Peyer's patch (tissue), 4 donors: ENCODE measurements around the gene PLEKHG5. TPM values are rescaled to one million over a fixed set of nuclear protein-coding genes. Genes with fewer than 3 reads are reported as not detected.

Experiments
- DNase-seq, 3 donors: peaks; one replicate each; pipeline ENCODE4 v3.0.0-alpha.2; 2017 to 2019
- H3K27ac ChIP-seq, 4 donors: fragments of 200-600 bp; sonication (generic); one replicate each; pipeline ENCODE4 v1.5.1; 2016 to 2019
- H3K27me3 ChIP-seq, 2 donors: fragments of 200-600 bp; sonication (generic); one replicate each; pipeline ENCODE4 v1.5.1; 2019
- H3K36me3 ChIP-seq, 3 donors: fragments of 200-600 bp; sonication (generic); one replicate each; pipeline ENCODE4 v1.5.1; 2016 to 2019
- H3K4me1 ChIP-seq, 4 donors: fragments of 200-600 bp; sonication (generic); one replicate each; pipeline ENCODE4 v1.5.1; 2016 to 2019
- H3K4me3 ChIP-seq, 4 donors: fragments of 200-600 bp; sonication (generic); 1 replicate in 3 of 4; 2 replicates in 1 of 4; pipeline ENCODE4 v1.5.1; 2016 to 2019; ENCODE audit warnings: mild to moderate bottlenecking in 1 of 4
- H3K9me3 ChIP-seq, 4 donors: fragments of 200-600 bp; sonication (generic); one replicate each; pipeline ENCODE4 v1.5.1; 2016 to 2019; ENCODE audit warnings: mild to moderate bottlenecking in 1 of 4
- POLR2A ChIP-seq, 2 donors: fragments of 450-650 bp; IDR thresholded peaks; one replicate each; pipeline ENCODE4 v1.5.1; 2017; ENCODE audit warnings: antibody characterized with exemption in 2 of 2, mild to moderate bottlenecking in 2 of 2, moderate library complexity in 2 of 2
- total RNA-seq, 4 donors: library from RNA; depleted of rRNA; stranded (reverse); fragments of >200 nt; gene quantifications; one replicate each; pipeline ENCODE4 v1.1.0, GENCODE V29; 2016
- TF ChIP-seq, protein P1 (sequence below), 6 experiments: fragments of 450-650 bp in 4 of 6; fragments of 200-600 bp in 2 of 6; sonication (generic) in 1 of 6; IDR thresholded peaks; one replicate each; pipeline ENCODE4 v1.5.1; 2017 to 2019; ENCODE audit warnings: antibody characterized with exemption in 6 of 6, mild to moderate bottlenecking in 3 of 6, moderate library complexity in 1 of 6

The PLEKHG5 gene
- total RNA-seq, 4 donors from 2014 or later: 17.7 to 56.9 (median 45.4) TPM

GRCh38 chr1:6497867-6498575, 6.6 kb upstream of the PLEKHG5 start:
- Histone ChIP-seq H3K36me3 (no peaks in the 10 kb centered on the region), H3K4me1 (peaks cover 0 to 14% (median 4%) of the 10 kb centered on the region in 4 donors), H3K27ac (no peak overlapping the region), H3K4me3 (peak overlapping the region; percentile 36 to 65 (median 60)), H3K9me3 (no peaks in the 10 kb centered on the region), H3K27me3 (no peaks in the 10 kb centered on the region)
- DNase-seq: no peak
- TF ChIP-seq POLR2A (IDR thresholded peaks at IDR 0.05): no peak
- TF ChIP-seq, protein P1, sequence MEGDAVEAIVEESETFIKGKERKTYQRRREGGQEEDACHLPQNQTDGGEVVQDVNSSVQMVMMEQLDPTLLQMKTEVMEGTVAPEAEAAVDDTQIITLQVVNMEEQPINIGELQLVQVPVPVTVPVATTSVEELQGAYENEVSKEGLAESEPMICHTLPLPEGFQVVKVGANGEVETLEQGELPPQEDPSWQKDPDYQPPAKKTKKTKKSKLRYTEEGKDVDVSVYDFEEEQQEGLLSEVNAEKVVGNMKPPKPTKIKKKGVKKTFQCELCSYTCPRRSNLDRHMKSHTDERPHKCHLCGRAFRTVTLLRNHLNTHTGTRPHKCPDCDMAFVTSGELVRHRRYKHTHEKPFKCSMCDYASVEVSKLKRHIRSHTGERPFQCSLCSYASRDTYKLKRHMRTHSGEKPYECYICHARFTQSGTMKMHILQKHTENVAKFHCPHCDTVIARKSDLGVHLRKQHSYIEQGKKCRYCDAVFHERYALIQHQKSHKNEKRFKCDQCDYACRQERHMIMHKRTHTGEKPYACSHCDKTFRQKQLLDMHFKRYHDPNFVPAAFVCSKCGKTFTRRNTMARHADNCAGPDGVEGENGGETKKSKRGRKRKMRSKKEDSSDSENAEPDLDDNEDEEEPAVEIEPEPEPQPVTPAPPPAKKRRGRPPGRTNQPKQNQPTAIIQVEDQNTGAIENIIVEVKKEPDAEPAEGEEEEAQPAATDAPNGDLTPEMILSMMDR (IDR thresholded peaks at IDR 0.05): no peak

DNA sequence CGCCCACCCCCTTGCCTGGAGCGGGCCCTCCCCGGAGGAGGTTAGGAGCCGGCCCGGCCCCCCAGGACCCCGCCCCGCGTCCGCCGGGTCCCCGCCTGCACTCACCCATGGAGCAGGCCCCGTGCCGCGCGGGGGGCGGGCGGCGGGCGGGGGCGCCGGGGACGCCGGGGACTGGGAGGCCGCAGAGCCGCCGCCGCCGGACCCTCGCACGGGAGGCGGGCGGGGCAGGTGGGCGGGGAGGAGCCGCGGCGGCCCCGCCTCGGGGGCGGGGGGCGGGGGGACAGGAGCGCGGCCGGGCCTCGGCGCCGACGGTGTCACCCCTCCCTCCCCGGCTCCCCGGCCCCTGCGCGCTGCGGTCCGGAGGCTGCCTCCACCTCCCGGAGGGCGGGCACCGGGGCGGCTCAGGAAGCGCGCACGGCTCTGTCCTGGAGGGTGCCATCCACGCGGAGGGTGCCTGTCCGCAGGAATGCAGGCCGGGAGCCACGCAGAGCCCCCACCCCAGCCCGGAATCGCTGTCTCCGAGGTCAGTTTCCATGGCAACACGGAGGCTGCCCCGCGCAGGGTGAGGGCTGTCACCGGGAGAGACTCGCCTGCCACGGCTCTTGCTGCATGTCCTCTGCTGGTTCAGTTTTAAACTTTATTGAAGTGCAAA, 5.9 kb upstream of the PLEKHG5 start:
- Histone ChIP-seq H3K27ac (peak overlapping the region in 1 of 4 donors; percentile 25), H3K9me3 (no peaks in the 10 kb centered on the region), H3K4me3 (peak overlapping the region; percentile 36 to 65 (median 60)), H3K4me1 (peaks cover 0 to 14% (median 4%) of the 10 kb centered on the region in 4 donors), H3K36me3 (no peaks in the 10 kb centered on the region), H3K27me3 (no peaks in the 10 kb centered on the region)
- TF ChIP-seq POLR2A (IDR thresholded peaks at IDR 0.05): no peak
- TF ChIP-seq, protein P1 (IDR thresholded peaks at IDR 0.05): no peak
- DNase-seq: peak in 2 of 3 donors; percentile 27 to 60

GRCh38 chr1:6496890-6497214, 5.4 kb upstream of the PLEKHG5 start:
- Histone ChIP-seq H3K4me1 (peaks cover 0 to 15% (median 4%) of the 10 kb centered on the region in 4 donors), H3K4me3 (peak overlapping the region; percentile 36 to 65 (median 60)), H3K36me3 (no peaks in the 10 kb centered on the region), H3K9me3 (no peaks in the 10 kb centered on the region), H3K27ac (peak overlapping the region in 1 of 4 donors; percentile 25), H3K27me3 (no peaks in the 10 kb centered on the region)
- TF ChIP-seq, protein P1 (IDR thresholded peaks at IDR 0.05): no peak
- no peak for TF ChIP-seq POLR2A (IDR thresholded peaks at IDR 0.05)
- no peak for DNase-seq

DNA sequence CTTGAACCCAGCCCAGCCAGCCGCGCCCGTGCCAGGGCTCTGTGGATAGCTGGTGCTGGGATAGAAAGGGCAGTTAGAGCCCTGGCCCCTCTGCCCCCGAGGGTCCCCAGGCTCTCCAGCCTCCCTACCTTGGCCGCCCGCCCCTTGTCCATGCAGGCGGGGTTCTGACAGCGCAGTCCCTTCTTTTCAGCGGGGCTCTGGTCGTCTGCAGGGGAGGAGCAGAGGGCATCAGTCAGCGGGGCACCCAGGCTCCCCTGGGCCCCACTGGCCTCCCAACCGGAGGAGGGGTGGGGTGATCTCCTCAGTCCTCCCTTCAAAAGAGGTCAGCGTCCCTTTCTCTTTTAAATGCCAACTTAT, 4.9 kb upstream of the PLEKHG5 start:
- Histone ChIP-seq H3K27me3 (no peaks in the 10 kb centered on the region), H3K9me3 (no peaks in the 10 kb centered on the region), H3K27ac (no peak overlapping the region), H3K36me3 (no peaks in the 10 kb centered on the region), H3K4me3 (no peak overlapping the region), H3K4me1 (peaks cover 0 to 20% (median 5%) of the 10 kb centered on the region in 4 donors)
- DNase-seq: no peak
- no peak for TF ChIP-seq POLR2A (IDR thresholded peaks at IDR 0.05)
- TF ChIP-seq, protein P1 (IDR thresholded peaks at IDR 0.05): no peak

DNA sequence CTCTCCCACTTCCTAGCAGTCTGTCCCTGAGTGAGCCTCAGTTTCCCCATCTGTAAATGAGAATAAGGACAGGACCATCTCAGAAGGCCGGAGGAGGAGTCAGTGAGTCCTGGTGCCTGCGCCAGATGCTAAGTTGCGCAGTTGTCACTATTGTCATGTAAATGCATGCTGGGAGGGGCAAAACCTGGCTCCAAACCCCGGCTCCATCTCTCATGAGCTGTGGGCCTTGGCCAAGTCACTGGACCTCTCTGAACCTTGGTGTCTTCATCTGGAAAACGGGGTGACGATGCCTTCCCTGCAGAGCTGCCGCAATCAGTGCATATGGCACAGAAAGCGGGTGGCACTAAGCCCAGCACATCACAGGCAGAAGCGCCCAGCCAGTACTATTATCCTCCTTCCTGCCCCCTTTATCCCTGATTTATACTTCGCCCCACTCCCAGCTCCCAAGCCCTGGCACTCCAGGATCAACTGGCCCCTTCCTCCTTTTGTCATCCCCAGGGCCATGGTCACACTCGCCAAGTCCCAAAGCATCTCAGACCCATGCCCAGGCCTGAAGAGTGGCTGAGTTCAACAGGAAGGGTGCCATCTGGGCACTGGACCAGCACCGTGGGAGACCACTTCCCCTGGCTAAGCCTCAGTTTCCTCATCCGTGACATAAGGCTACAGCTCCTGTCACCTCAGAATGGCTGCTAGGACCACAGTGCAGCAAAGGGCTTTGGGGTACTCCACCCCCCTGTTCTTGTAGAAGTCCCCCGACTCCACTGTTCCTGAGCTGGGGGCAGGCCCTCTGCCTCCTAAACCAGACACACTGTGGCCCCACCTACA, 4.3 kb upstream of the PLEKHG5 start:
- peaks cover 0 to 25% (median 6%) of the 10 kb centered on the region in 4 donors for H3K4me1 ChIP-seq
- H3K27me3 ChIP-seq: no peaks in the 10 kb centered on the region
- no peak overlapping the region for H3K27ac ChIP-seq
- H3K4me3 ChIP-seq: no peak overlapping the region
- TF ChIP-seq POLR2A (IDR thresholded peaks at IDR 0.05): no peak
- TF ChIP-seq, protein P1 (IDR thresholded peaks at IDR 0.05): no peak
- no peaks in the 10 kb centered on the region for H3K9me3 ChIP-seq
- no peak for DNase-seq
- no peaks in the 10 kb centered on the region for H3K36me3 ChIP-seq
